Right lobe of liver (tissue), 6 donors: ENCODE measurements around the gene LACC1. TPM values are rescaled to one million over a fixed set of nuclear protein-coding genes. Genes with fewer than 3 reads are reported as not detected.

Experiments used
- ATAC-seq, 4 donors: fragments of 200-7000 bp; cut with Tn5 transposase; one replicate each; pipeline ENCODE4 v1.9.1; 2020; ENCODE audit warnings: mild to moderate bottlenecking in 4 of 4, moderate library complexity in 4 of 4
- DNase-seq, 3 donors: peaks; one replicate each; pipeline ENCODE4 v3.0.0-alpha.2; 2020
- H3K27ac ChIP-seq, 3 donors: fragments of 200-600 bp; one replicate each; pipeline ENCODE4 v1.8.0; 2022
- H3K27me3 ChIP-seq, 2 donors: fragments of 200-600 bp; one replicate each; pipeline ENCODE4 v1.8.0; 2022
- H3K36me3 ChIP-seq, 4 donors: fragments of 200-600 bp; sonication (generic) in 1 of 4; one replicate each; pipeline versions ENCODE4 v1.5.1 to v1.8.0; 2017 to 2022; ENCODE audit warnings: control low read depth in 1 of 4
- H3K4me1 ChIP-seq, 4 donors: fragments of 200-600 bp; sonication (generic) in 1 of 4; one replicate each; pipeline versions ENCODE4 v1.5.1 to v1.8.0; 2017 to 2022; ENCODE audit warnings: control low read depth in 1 of 4
- H3K4me3 ChIP-seq, 3 donors: fragments of 200-600 bp; one replicate each; pipeline ENCODE4 v1.8.0; 2022
- H3K9me3 ChIP-seq, 4 donors: fragments of 200-600 bp; sonication (generic) in 1 of 4; one replicate each; pipeline versions ENCODE4 v1.5.1 to v1.8.0; 2017 to 2022; ENCODE audit warnings: control low read depth in 1 of 4
- POLR2A ChIP-seq: fragments of 450-650 bp; IDR thresholded peaks from one replicate; pipeline ENCODE4 v1.6.1; 2017; ENCODE audit warnings: antibody characterized with exemption, mild to moderate bottlenecking
- WGBS: methylation state at CpG from one replicate; pipeline ENCODE4 v1.1.6; 2018; ENCODE audit warnings: low coverage, low lambda C conversion rate; ENCODE audit not compliant: insufficient coverage; ENCODE audit errors: missing lambda C conversion rate; 5-methylcytosine and 5-hydroxymethylcytosine counted together
- intact Hi-C, 2 donors: fragments of 100-400 bp; cut with DNase I; formaldehyde crosslinking; loops; one replicate each; pipeline versions ENCODE4 v1.11.2 to v1.14.1; 2022
- total RNA-seq, 6 experiments: library from RNA; depleted of rRNA in 2 of 6; stranded (reverse); fragments of >200 nt in 2 of 6; fragmentation: NEBNext Ultra II Directional in 3 of 6; extraction: Animal tissue kit (Norgen Biotek cat#: 25700) in 3 of 6; gene quantifications; one replicate each; pipeline versions ENCODE4 v1.1.0 to v1.2.4, GENCODE V29; 2016 to 2023
- TF ChIP-seq, protein P1 (sequence below), 4 donors: fragments of 200-600 bp in 3 of 4; fragments of 450-650 bp in 1 of 4; IDR thresholded peaks; one replicate each; pipeline versions ENCODE4 v1.5.1 to v1.8.0; 2016 to 2022; ENCODE audit warnings: antibody characterized with exemption in 4 of 4, mild to moderate bottlenecking in 2 of 4
- donor health status: DM: no; HTN: yes; CAD: no.
- donor health status: DM: no; HTN: no; CAD: no.
- donor health status: DM: no; HTN: no; CAD: no.
- donor health status: DM: no; HTN: yes; CAD: no.
- donor health status: DM: no; HTN: yes; CAD: no.

LACC1 gene
- total RNA-seq, 6 experiments from 2014 or later, result 2.7 to 8.4 (median 4.5) TPM

- Histone ChIP-seq H3K27ac (peak within 1 kb of the TSS; percentile 89 to 95 (median 92)), H3K9me3 (no peaks in the 10 kb centered on the region), H3K4me3 (peak within 1 kb of the TSS; percentile 67 to 77 (median 77)), H3K36me3 (no peaks in the 10 kb centered on the region), H3K27me3 (no peaks in the 10 kb centered on the region), H3K4me1 (peaks cover 0 to 9% (median 4%) of the 10 kb centered on the region in 4 donors)
- DNase-seq (peak; percentile 85 to 92 (median 91)), ATAC-seq (peak; percentile 87 to 93 (median 90))
- TF ChIP-seq, protein P1, sequence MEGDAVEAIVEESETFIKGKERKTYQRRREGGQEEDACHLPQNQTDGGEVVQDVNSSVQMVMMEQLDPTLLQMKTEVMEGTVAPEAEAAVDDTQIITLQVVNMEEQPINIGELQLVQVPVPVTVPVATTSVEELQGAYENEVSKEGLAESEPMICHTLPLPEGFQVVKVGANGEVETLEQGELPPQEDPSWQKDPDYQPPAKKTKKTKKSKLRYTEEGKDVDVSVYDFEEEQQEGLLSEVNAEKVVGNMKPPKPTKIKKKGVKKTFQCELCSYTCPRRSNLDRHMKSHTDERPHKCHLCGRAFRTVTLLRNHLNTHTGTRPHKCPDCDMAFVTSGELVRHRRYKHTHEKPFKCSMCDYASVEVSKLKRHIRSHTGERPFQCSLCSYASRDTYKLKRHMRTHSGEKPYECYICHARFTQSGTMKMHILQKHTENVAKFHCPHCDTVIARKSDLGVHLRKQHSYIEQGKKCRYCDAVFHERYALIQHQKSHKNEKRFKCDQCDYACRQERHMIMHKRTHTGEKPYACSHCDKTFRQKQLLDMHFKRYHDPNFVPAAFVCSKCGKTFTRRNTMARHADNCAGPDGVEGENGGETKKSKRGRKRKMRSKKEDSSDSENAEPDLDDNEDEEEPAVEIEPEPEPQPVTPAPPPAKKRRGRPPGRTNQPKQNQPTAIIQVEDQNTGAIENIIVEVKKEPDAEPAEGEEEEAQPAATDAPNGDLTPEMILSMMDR (IDR thresholded peaks at IDR 0.05), result no peak
- peak; percentile 92 for TF ChIP-seq POLR2A
- WGBS, result 0% methylated on average over 27 of the region's 78 CpGs
- intact Hi-C loops, result no loop called here
These were observed 581 bp upstream of the LACC1 start, which contains the start of gene CCDC122 for GRCh38 chr13:43878892-43879754. TSS of gene CCDC122 (minus strand) at chr13:43879740. CDS start at chr13:43869376, 10,364 bp downstream.

DNA sequence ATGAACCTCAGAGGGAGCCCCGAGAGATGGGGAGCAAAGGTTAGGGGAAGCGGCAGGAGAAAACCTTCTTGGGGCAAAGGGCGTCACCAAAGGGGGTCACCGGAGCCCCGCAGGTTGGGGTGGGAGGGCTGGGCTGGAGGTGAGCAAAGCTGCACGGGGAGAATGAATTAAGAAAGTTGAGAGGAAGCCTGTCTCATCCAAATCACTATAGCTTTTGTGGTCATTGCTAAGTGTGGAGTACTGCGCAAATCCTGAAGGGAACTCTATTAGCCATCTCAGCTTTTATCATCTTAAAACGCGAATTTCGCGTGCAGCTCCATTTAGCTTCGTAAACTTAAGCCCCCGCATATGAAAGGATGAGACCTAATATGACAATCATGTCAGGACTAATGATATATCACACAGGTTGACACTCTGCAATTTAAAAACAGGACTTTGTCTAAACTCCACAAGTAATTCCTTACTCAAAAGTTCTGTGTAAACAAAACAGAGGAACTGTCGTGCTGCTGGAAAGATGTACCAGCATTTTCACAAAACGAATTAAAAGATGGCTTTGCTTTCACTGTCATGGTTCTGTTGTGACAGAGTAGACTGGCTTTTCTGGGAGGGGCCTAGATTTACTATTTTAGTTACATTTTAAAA lies 631 bp downstream of the LACC1 start:
- 42% methylated on average over 15 of the region's 15 CpGs for WGBS
- DNase-seq (no peak), ATAC-seq (no peak)
- H3K4me1 ChIP-seq, result peaks cover 0 to 9% (median 4%) of the 10 kb centered on the region in 4 donors
- TF ChIP-seq, protein P1 (IDR thresholded peaks at IDR 0.05), result peak in 1 of 4 donors; percentile 12
- TF ChIP-seq POLR2A, result no peak
- H3K4me3 ChIP-seq, result peak overlapping the region; percentile 67 to 77 (median 77)
- peak overlapping the region; percentile 89 to 95 (median 92) for H3K27ac ChIP-seq
- H3K36me3 ChIP-seq, result no peaks in the 10 kb centered on the region
- H3K9me3 ChIP-seq, result no peaks in the 10 kb centered on the region
- no peaks in the 10 kb centered on the region for H3K27me3 ChIP-seq
- intact Hi-C loops, result no loop called here

DNA sequence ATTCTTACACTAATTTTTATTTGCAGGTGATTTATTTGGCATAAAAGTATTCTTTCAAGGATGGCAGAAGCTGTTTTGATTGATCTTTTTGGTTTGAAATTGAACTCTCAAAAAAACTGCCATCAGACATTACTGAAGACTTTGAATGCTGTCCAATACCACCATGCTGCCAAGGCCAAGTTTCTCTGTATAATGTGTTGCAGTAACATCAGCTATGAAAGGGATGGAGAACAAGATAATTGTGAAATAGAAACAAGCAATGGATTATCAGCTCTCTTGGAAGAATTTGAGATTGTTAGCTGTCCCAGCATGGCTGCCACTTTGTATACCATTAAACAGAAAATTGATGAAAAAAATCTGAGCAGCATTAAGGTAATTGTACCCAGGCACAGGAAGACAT lies 1.2 kb downstream of the LACC1 start:
- no peaks in the 10 kb centered on the region for H3K9me3 ChIP-seq
- TF ChIP-seq POLR2A, result no peak
- TF ChIP-seq, protein P1 (IDR thresholded peaks at IDR 0.05), result no peak
- H3K4me3 ChIP-seq, result no peak overlapping the region
- no peak overlapping the region for H3K27ac ChIP-seq
- DNase-seq (no peak), ATAC-seq (no peak)
- no peaks in the 10 kb centered on the region for H3K36me3 ChIP-seq
- intact Hi-C loops, result no loop called here
- peaks cover 0 to 9% (median 4%) of the 10 kb centered on the region in 4 donors for H3K4me1 ChIP-seq
- H3K27me3 ChIP-seq, result no peaks in the 10 kb centered on the region

GRCh38 chr13:43881580-43881979 lies 1.9 kb downstream of the LACC1 start:
- ATAC-seq (no peak), DNase-seq (no peak)
- Histone ChIP-seq H3K27me3 (no peaks in the 10 kb centered on the region), H3K4me3 (no peak overlapping the region), H3K27ac (no peak overlapping the region), H3K36me3 (no peaks in the 10 kb centered on the region), H3K4me1 (peaks cover 0 to 9% (median 4%) of the 10 kb centered on the region in 4 donors), H3K9me3 (no peaks in the 10 kb centered on the region)
- TF ChIP-seq POLR2A, result no peak
- TF ChIP-seq, protein P1 (IDR thresholded peaks at IDR 0.05), result no peak
- intact Hi-C loops, result no loop called here
